Hematopoietic multipotent progenitor cell treated with erythropoietin and hydrocortisone succinate and interleukin-3 and kit ligand, for 6 days (in vitro differentiated cells): Measurements from ENCODE around the gene SYCE1.

Experiments
- DNase-seq: peaks from one replicate; pipeline ENCODE4 v3.0.0-alpha.2; 2015

Gene SYCE1

DNA sequence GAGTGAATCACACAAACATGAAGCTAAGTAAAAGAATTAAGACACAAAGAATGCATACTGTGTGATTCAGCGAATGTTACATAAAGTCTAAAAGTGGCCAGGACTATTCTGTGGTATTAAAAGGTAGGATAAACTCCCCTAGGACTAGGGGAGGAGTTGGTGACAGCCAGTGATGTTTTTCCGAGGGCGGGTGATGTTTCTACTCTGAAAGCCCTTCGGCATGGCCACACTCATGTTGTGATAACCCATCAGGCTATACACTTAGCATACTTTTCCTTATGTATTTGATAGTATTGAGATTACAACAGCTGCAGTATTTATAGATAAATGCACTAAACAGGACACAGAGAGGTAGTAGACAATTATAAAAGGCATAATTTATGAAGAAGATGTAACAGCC lies 54.0 kb downstream of the SYCE1 start:
- no peak for DNase-seq

DNA sequence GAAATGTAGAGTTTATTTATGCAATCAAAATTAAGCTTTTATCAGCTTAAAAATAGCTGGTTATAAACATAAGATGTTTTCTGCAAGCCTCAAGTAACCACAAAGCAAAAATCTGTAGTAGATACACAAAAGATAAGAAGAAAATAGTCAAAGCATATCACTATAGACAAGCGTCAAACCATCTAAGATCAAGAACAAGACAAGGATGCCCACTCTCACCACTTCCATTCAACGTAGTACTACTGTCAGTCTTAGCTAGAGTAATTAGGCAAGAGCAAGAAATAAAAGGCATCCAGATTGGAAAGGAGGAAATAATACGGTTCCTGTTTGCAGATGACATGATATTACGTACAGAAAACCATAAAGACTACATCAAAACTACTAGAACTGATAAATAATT lies 55.7 kb downstream of the SYCE1 start:
- peak; percentile 18 for DNase-seq
